NCI-H2107 treated with DMSO at 0.1 percent for 48 hours (cell line): ENCODE results near the gene CETP.
"Not testable (repeated sequence)": the region's sequence is repeated elsewhere in the genome, so short reads cannot be mapped to it uniquely, and the experiment has no call there.

Source experiments
- DNase-seq: peaks from one replicate; lab custom pipeline; 2025; ENCODE audit not compliant: unreplicated experiment; lab: John Stamatoyannopoulos, UW

The CETP gene

DNA sequence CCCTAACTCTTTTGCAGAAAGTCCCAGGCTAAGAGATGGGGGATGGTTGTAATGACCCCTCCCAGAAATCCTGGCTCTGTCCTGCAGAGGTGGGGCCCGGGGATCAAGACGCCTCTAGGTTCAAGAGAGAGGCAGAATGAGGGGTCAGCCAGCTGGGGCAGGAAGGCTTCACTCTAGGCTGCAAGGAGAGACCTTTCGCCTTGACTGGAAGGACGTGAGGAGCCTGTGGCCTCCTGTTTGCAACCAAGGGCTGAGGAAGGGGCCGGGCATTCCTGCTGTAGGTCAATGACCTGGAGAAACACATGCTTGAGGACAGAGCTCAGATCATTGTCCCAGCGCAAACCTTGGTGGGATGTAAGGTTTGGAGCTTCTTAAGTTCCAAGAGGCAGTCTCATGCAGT, 8.7 kb upstream of the CETP start:
- no peak for DNase-seq

DNA sequence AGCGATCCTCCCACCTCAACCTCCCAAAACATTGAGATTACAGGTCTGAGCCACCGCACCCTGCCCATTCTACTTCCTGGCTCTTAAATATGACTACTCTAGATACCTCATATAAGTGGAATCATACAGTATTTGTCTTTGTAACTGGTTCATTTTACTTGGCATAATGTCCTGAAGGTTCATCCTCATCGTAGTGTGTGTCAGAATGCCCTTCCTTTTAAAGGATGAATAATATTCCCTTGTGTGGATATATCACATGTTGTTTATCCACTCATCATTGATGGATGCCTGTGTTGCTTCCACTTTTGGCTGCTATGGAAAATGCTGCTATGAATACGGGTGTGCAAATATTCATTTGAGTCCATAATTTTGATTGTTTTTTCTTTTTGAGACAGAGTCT, 5.7 kb upstream of the CETP start:
- no peak for DNase-seq

DNA sequence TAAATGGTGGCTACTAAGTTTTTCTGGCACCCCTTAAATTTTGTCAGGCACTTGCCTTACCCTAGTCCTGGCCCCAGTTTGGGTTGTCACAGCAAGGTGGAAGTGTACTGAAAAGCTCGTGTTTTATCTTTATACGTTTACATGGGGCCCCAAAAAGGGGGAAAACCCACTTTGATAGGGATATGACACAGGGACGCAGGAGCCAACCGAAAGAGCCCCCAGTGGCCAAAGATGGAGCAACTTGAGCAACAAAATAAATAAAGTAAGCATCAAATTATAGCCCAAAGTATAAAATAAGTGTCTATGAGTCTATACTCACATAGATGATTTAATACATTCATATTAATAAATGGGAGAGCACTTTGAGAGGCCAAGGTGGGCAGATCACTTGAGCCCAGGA, 5.0 kb upstream of the CETP start:
- no peak for DNase-seq

DNA sequence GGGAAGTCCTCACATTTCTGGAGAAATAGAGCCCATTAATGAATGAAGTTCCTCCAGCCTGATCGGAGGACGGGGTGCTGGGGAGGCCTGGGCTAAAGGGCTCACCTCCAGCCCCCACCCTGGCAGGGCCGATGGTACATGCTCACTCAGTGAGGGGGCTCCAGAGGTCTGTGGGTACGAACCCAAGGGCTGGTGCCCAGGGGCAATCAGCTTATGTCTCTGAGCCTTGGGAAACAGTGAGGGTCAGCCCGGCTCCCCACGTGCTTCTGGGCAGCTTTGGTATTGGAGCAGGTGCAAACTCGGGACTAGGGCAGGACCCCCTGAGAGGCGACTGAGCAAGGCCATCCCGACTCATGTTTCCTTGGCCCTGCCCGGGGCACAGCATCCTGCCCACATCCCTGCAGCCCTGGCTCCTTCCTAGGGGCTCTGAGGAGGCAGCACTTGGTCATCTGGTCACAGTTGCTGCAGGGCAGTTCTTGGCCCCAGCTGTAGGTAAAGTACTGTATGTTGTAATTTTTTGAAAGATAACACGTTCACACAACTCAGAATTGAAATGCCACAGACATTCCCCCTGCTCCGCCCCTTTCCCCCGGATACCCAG, 969 bp upstream of the CETP start:
- no peak for DNase-seq

DNA sequence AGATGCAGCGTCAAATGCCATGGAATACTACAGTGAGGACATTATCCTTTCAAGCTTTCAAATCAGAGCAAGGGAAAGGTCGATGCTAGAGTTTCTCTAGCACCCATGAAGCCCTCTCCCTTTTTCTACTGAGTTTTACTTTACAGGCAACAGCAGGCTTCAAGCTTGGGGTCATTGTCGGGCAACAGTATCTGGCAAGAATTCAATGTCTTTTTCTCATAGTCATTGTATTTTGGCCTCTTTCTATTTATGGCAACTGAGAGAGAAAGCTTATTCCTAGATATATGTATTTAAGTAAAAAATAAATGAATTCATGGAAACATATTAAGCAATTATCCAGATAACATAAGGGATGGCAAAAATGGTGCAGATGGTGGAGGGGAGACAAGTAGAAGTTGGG, 364 bp upstream of the CETP start:
- no peak for DNase-seq

DNA sequence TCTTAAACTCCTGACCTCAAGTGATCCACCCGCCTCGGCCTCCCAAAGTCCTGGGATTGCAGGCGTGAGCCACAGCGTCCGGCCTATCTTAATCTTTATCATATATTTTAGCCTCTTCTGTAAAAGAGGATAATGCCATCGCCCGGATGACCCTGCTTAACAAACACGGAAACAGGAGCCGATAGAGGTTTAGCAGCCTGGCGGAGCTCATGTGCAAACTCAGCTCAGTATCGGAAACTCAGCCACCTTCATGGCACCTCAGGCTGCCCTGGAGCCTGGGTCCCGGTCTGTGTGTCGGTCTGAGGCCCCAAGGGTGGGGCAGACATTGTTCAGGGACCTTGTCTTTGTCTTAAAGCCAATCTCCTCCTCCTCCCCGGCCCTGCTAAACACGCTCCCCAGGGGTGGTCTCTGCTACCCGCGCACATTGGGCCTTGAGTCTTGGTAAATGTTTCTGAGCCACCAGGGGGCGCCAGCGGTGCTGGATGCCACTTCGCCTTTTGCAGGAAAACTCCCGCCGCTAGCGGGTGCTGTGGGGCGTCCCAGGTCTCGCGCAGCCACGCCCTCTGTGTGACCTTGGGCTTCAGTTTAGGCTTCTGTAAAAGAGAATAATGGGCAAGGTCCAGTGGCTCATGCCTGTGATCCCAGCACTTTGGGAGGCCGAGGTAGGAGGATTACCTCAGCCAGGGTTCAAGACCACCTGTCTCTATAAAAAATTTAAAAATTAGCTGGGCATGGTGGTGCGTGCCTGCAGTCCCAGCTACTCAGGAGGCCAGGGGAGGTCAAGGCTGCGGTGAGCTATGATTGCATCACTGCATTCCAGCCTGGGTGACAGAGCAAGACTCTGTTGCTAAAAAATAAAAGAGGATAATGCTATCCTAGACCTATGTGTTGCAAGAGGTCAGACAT, 2.7 kb downstream of the CETP start:
- no peak for DNase-seq

DNA sequence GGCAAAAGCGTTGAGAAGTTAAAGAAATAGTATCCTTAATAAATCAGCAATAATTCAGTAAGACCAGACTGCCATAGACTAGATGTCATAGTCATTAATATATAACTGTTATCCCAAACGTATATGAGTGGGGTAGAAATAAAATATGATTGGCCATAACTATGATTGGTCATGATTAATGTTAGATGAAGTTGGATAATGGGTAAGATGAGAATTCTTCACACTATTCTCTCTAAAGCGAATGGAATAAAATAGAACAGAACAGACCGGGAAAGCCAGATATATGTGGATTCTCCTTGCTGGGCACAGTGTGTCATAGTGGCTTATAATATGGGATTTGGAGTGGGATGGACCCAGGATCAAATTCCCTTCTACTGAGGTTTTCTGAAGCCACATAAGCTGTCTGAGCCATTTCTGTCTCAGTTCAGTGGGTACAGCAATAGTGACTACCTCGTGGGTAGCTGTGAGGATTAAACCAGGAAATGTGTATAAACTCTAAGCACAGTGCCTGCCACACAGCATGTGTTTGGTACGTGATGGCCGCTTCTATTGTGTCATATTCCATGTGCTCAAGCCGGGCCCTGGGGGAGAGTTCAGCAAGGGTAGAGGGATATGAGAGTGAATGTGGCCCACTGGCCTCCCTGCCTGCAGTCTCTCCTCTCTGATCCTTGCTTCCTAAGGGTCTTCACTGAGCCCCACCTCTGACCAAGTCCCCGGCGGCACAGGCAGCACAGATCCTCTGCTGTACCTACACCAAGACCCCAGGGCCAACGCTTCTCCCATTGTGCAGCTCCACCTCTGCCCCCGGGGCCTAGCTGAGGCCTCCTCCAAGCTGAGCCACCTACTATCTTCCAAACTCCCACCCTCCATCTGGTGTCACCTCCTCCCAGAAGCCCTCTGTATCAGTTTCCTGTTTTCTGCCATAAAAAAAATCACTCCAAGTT, 3.7 kb downstream of the CETP start:
- no peak for DNase-seq

DNA sequence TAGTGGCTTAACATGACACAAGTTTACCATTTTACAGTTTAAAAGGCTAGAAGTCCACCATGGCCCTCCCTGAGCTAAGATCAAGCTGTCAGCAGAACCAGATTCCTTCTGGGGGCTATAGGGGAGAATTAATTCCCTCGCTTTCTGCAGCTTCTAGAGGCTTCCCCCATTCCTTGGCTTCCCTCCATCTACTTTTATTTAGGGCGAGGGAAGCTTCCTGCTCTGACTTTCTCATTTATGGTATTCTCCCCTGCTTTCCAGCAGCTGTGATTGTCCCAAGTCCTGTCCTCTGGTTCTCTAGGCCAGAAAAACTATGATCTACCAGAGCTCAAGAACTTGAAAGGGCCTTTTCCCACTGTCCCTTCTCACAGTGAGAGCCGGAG, 4.3 kb downstream of the CETP start:
- DNase-seq: no peak

DNA sequence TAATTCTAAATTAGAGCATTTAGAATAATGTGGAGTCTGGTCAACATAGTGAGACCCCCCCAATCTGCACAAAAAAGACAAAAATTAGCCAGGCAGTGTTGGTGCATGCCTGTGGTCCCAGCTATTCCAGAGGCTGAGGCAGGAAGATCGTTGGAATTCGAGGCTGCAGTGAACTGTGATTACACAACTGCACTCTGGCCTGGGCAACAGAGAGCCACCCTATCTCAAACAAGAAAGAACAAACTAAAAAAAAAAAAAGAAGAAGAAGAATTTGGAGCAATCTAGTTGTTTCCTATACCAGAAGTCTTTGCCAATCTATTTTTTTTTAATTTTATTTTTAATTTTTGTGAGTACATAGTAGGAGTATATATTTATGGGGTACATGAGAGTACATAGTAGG, 6.0 kb downstream of the CETP start:
- DNase-seq: no peak

DNA sequence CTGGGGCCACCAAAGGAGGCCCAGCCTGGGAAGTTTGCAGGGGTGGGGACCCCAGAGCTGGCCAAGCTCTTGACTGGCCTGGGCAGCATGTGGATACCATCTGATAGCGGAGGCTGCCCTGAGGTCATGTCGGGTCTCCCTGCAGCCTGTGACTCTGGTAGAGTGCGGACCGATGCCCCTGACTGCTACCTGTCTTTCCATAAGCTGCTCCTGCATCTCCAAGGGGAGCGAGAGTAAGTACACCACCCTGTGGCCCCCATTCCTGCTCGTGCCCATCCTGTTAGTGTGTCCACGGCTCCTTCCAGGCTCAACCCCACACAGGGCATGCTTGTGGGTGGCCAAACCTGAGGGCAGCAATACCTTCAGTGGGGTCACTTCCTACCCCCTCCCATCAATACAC, 8.0 kb downstream of the CETP start:
- no peak for DNase-seq

DNA sequence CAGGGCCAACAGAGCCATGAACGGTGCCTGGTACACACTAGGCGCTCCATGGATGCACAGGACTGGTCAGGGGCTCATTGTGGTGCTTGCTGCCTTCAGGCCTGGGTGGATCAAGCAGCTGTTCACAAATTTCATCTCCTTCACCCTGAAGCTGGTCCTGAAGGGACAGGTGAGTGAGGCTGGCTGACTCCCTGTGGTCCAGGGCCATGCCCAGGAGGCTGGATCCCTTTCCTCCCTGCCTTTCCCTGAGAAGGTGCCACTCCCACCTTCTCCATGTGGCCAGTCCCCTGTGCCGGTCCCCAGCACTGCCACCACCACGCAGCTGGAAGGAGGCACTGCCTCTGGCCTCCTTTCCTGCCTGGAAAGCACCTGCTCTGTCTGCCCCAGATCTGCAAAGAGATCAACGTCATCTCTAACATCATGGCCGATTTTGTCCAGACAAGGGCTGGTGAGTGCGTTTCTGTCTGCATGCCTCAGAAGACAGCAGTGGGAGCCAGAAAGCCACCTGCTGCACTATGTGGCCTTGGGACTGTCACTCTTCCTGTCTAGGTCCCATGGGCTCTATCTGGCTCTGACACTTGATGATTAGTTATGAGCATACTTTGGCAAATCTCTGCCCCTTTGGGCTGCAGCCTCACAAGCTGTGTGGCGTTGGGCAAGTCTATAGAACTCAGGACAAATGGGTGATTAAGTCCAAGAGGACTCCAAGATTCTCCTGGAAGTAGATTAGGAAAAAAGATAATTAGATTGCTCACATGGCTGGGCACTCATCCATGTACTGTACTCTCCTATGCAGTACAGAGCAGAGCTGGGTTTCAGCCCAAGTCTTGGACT, 9.4 kb downstream of the CETP start:
- no peak for DNase-seq

DNA sequence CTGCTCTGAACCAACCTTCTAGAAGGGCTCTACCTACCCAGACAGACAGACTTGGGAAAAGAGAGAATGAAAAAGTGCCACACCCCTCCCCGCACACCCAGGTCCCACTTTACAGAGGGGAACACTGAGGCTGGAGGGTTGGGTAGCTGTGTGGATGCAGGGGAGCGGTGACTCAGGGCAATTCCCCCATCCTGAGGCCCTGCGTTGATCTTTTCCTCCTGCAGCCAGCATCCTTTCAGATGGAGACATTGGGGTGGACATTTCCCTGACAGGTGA, 10.0 kb downstream of the CETP start:
- no peak for DNase-seq

DNA sequence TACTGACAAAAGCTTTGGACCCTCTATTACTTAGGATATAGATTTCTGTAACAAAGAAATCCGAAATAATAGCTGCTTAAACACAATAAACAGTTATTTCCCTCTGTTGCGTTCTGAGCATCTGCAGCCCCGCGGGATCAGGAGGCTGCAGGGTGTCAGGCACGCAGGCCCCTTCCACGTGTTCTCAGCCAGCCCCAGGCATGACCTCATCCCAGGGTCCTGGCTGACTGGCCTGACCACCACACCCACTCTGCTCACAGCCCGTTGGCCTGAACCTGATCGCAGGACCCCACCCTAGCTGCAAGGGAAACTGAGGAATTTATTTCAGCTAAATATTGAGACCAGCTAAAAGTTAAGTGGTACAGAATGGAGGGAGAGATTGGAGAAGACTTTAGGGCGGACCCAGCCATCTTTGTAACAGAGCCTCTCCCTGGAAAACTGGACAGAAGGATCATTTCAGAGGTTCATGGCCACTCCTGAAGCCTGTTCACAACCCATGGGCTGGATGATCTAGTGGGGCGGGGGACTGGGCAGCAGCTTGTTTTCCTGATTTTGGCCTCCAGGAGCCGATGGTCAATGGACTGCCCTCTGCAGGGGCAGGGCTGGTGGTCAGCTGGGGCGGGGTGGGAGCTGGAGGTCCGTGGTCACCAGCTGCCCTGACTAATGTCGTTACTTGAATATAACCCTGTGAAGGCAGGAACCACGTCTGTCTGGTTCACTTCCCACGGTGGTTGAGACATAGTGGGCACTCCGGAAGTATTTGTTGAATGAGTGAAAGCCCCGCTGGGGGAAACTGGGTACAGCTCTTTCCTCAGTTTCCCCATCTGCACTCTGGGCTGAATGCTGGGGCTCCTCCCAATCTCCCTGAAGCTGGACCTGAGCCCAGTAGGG, 10.9 kb downstream of the CETP start:
- DNase-seq: no peak

DNA sequence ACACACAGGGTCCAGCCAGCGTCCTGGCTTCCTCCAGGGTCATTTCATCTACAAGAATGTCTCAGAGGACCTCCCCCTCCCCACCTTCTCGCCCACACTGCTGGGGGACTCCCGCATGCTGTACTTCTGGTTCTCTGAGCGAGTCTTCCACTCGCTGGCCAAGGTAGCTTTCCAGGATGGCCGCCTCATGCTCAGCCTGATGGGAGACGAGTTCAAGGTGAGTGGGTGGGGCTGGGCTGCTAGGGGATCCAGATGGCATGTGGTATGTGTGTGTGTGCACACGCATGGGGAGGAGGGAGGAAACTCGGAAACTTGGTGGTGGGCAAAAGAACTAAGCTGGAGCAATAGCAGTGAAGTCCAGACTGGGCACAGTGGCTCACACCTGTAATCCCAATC, 11.5 kb downstream of the CETP start:
- no peak for DNase-seq

DNA sequence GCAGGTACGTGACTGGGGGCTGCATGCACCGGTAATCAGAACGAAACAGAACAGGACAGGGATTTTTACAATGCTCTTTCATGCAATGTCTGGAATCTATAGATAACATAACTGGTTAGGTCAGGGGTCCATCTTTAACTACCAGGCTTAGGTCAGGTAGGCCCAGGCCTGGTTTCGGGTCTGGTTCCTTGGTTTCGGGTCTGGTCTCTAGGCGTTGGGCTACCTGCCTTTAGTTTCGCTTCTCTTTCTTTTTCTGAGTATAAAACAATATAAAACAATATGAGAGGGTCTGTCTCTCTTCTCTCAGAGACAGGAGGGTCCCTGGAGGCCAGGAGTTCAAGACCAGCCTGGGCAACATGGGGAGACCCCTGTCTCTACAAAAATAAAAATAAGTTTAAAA, 12.1 kb downstream of the CETP start:
- DNase-seq: not testable (repeated sequence)

DNA sequence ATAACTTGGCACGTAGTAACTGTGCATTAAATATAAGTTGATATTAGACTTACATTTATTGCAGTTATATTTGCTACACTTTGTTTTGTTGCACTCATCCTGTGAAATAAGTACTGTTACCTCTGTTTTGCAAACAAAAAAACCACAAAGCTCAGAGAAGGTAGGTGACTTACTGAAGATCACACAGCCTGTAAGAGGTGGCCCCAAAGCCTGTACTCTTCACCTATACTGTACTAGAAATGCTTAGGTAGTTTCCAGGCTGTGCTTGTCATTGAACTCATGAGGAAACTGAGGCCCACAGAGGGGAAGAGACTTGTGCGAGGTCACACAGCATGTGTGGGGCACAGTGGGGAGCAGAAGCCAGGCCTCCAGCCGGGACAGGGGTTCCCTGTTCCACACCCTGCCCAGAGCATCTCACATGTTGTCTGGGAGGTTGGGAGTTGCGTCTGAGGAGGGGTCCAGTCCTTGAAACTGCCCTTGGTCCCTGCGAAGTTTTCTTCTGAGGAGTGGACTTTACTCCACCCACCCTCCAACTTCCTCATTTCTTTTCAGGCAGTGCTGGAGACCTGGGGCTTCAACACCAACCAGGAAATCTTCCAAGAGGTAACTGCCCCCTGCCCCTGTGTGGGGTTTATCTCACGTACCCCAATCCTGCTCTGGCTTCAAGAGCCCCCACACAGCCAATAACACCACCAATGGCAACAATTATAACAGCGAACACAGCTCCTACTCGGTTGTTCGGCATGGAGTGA, 13.0 kb downstream of the CETP start:
- no peak for DNase-seq

DNA sequence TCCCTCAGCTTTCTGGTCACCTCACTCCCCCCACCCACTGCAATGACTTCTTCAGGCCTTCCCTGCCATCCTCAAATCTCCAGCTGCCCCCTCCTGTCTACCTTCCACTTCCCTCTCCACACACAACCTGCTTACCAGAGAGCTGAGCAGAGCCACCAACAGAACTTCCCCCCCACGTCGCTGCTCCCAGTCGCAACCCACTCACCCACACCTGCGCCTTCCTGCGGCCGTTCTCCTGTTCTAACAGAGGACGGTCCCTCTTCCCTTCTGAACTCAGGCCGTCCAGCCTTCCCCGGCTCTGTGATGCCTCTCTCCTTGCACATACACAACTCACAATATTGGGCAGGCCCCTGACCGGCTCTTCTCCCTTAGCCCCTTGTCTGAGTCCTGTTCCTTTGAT, 14.0 kb downstream of the CETP start:
- DNase-seq: no peak

DNA sequence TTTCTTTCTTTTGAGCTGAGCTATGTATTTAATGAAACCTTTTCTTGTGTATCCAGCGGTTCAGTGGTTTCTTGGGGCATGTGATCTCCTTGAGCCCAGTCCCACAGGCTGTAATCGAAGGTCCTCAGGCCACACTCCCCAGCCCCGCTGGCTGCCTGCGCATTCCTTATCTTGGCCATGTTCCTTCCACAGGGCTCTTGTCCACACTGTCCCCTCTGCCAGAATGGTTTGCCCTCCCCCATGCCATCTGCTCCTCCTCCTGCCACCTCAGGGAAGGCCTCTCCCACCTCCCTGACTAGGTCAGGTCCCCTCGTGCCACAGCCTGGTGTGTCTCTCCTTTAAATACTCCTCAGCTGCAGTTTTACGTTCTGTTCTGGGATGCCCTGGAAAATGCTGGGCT, 15.5 kb downstream of the CETP start:
- no peak for DNase-seq

DNA sequence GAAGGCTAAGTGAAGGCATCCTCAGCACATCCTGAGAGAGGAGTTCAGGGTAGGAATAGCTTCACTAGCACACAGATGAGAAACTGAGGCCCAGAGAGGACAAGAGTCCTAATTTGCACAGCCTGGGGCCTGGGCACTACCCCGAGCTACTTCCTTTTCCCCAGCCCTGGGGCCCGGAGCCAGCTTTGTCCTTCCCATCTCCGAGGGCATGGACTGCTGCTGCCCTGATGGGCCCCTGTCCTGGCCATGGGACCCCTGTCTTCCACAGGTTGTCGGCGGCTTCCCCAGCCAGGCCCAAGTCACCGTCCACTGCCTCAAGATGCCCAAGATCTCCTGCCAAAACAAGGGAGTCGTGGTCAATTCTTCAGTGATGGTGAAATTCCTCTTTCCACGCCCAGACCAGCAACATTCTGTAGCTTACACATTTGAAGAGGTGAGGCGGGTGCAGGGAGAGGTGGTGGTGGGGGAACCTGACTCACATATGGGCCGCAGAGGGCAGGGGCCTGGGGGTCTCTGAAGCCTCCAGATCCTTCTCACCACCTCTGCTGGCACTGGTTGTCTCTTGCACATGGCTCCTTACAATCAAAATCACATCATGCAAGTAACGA, 16.2 kb downstream of the CETP start:
- DNase-seq: no peak
